Right lobe of liver (tissue), 4 donors: ENCODE results near the gene BLTP2.

Source experiments
- POLR2A ChIP-seq: fragments of 450-650 bp; IDR thresholded peaks from one replicate; pipeline ENCODE4 v1.6.1; 2017; ENCODE audit warnings: antibody characterized with exemption, mild to moderate bottlenecking
- TF ChIP-seq, protein P1 (sequence below), 4 donors: fragments of 200-600 bp in 3 of 4; fragments of 450-650 bp in 1 of 4; IDR thresholded peaks; one replicate each; pipeline versions ENCODE4 v1.5.1 to v1.8.0; 2016 to 2022; ENCODE audit warnings: antibody characterized with exemption in 4 of 4, mild to moderate bottlenecking in 2 of 4
- donor health status: DM: no; HTN: no; CAD: no.
- donor health status: DM: no; HTN: no; CAD: no.
- donor health status: DM: no; HTN: yes; CAD: no.

DNA sequence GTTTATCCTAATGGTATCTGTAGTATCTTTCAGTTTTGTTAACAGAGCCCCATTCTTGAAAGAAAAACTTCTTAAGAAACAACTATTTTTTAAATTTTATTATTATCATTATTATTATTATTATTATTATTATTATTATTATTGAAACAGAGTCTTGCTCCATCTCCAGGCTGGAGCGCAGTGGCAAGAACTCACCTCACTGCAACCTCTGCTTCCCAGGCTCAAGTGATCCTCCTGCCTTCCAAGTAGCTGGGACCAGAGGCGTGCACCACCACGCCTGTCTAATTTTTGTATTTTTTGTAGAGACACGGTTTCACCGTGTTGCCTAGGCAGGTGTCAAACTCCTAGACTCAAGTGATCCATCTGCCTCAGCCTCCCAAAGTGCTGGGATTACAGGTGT lies 40.4 kb upstream of the BLTP2 start:
- TF ChIP-seq, protein P1, sequence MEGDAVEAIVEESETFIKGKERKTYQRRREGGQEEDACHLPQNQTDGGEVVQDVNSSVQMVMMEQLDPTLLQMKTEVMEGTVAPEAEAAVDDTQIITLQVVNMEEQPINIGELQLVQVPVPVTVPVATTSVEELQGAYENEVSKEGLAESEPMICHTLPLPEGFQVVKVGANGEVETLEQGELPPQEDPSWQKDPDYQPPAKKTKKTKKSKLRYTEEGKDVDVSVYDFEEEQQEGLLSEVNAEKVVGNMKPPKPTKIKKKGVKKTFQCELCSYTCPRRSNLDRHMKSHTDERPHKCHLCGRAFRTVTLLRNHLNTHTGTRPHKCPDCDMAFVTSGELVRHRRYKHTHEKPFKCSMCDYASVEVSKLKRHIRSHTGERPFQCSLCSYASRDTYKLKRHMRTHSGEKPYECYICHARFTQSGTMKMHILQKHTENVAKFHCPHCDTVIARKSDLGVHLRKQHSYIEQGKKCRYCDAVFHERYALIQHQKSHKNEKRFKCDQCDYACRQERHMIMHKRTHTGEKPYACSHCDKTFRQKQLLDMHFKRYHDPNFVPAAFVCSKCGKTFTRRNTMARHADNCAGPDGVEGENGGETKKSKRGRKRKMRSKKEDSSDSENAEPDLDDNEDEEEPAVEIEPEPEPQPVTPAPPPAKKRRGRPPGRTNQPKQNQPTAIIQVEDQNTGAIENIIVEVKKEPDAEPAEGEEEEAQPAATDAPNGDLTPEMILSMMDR (IDR thresholded peaks at IDR 0.05): no peak
- no peak for TF ChIP-seq POLR2A
